ENCODE results near the gene RBM20.

The RBM20 gene

DNA sequence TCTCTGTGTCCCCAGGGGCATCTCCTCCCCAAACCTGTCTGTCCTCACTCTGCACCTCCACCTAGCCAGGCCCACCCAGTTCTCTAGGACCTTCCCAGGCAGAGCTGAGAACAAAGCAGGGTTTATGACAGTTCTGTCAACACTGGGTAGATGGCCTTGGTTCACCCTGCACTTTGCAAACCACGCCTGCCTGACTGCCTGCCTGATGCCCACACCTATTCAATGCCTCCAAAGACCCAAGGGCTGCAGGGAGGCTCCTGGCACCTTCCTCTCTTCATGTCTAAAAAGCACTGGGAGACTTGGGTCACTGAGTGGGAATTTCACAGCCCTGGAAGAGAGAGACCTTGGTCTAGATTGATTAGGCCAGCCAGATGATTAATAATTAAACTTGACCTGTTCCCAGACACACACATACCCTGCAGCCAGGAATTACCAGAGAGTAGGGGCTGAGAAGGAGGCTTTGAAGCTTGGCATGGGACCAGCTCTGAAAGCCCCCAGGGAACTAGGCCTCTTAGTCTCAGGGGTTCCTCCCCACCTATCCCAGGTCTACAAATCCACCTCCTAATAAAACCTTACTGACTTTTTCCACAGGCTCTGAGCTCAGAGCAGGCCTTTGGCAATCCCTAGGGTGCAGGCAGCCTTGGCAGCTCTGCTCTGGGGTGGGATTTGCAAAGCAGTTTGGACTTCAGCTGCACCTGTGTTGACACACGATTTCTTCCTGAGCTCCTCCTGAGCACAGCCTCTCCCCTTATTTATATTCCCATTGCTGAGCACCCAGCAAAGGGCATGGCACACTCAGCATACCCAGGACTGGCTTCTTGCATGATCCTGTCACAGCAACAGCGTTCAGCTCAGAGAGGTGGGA, 201.9 kb downstream of the RBM20 start:
- no peak for TF ChIP-seq JUND (IDR thresholded peaks at IDR 0.05; ENCODE audit: low read depth)
- peak in 1 of 2 experiments; percentile 52 for DNase-seq (ENCODE audit: low read depth in 1 of 2, low spot score in 1 of 2)
- in situ Hi-C loops (cut with HindIII; ENCODE audit: low pct_unique_long_range_greater_than_20kb, low sequenced_read_pairs) = no loop called here

DNA sequence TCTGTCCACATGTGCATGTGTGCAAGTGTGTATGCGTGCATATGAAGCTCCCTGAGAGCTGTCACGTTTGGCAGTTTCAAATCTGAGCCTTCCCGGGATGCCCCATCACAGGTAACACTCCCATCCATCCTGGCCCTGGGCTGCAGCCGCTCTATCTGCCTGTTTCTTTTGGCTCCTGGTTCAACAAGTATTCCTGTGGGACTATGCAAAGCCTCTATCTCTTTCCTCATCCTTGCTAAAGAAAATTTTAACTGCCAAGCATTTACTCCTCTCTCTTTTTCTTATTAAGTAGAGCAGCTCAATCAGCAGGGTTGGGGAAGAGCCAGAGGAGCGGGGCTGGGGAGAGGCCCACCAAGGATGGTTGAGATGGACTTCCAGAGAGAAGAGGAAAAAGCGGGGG, 203.2 kb downstream of the RBM20 start:
- in situ Hi-C loops (cut with HindIII; ENCODE audit: low pct_unique_long_range_greater_than_20kb, low sequenced_read_pairs) = no loop called here
- no peak for DNase-seq (ENCODE audit: low read depth in 1 of 2, low spot score in 1 of 2)
- no peak for TF ChIP-seq JUND (IDR thresholded peaks at IDR 0.05; ENCODE audit: low read depth)

DNA sequence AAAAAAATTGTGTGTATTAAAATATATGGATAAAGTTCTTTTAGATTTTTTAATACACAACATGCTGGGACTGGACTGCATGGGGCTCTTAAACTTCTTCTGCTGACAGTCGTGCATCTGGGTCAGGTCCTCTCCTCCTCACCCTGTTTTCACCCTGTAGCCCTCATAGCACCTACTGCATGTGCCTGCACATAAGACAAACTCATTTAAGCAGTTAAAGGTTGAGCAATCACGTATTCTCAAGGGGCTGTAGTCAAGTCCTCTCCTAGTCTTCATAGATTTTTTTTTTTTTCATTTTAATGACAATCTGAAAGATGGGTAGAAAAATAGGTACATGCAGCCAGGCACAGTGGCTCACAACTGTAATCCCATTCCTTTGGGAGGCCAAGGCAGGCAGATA, 204.0 kb downstream of the RBM20 start:
- no peak for DNase-seq (ENCODE audit: low read depth in 1 of 2, low spot score in 1 of 2)
- no peak for TF ChIP-seq JUND (IDR thresholded peaks at IDR 0.05; ENCODE audit: low read depth)
- in situ Hi-C loops (cut with HindIII; ENCODE audit: low pct_unique_long_range_greater_than_20kb, low sequenced_read_pairs) = no loop called here

DNA sequence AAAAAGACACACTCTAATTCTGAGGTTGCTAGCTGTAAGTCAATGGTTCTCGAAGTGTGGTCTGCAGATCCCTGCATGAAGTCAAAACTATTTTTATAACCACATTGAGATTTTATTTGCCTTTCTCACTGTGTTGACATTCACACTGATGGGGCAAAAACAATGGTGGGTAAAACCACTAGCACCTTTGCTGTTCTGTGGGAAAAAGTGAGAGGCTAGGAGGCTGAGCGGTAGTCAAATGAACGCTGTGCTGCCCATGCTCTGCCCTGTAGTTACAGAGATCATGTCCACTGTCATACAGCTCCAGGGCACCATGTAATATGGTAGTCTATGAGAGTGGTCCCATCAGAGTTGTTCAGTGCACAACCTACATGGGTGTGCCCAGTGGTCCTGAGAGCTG, 206.0 kb downstream of the RBM20 start:
- no peak for TF ChIP-seq JUND (IDR thresholded peaks at IDR 0.05; ENCODE audit: low read depth)
- in situ Hi-C loops (cut with HindIII; ENCODE audit: low pct_unique_long_range_greater_than_20kb, low sequenced_read_pairs) = no loop called here
- DNase-seq (ENCODE audit: low read depth in 1 of 2, low spot score in 1 of 2) = no peak

DNA sequence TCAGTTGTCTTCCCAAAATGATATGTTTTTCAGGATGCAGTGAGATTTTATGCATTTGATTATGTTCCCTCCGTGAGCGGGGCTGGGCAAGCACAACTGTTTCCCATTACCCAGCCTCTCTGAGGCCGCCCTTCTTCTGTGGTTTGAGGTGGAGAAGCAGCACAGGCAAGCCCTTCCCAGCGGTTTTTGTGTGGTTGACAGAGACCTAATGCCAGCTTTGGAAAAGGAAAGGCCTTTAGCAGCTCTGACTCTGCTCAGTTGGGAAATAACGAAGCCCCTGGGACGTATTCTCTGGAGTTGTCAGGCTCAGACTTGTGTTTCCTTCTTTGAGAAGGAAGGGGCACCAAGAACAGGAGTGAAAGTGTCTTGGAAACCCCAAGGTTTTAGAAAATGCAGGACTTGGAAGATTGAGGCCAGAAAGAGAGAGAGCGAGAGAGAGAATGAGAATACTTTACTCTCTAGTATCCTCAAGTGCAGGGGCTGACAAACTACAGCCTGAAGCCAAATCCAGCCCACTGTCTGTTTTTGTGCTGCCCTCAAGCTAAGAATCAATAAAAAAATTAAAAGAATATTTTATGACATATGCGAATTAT, 207.0 kb downstream of the RBM20 start:
- no peak for TF ChIP-seq JUND (IDR thresholded peaks at IDR 0.05; ENCODE audit: low read depth)
- in situ Hi-C loops (cut with HindIII; ENCODE audit: low pct_unique_long_range_greater_than_20kb, low sequenced_read_pairs) = no loop called here
- DNase-seq (ENCODE audit: low read depth in 1 of 2, low spot score in 1 of 2) = no peak

DNA sequence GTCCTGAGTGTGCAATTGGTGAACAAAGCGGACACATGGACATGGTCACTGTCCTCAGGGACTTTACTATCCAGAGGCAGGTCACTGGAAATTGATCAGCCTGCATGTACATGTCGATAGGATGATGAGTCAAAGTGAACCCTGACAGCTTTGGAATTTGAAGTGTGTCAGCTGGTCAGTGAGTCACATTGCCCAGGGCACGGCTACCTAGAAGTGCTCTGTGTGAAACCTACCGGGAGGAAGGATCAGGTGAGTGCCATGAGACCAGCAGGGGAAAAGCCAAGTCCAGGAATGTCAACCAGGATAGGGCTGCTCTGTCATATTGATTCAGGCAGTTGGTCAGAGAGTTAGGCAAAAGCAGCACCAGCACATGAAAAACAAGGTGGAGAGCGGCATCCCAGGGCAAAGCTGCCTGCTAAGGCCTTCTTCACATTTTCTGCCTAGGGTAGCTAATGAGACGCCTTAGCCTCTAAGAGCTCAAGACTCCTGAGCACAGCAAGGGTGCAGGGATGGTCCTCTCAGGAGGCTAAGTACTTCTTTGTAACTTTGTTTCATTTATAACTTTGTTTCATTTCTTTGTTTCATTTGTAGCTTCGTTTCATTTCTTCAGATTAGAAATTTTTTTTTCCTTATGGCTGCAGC, 208.2 kb downstream of the RBM20 start:
- DNase-seq (ENCODE audit: low read depth in 1 of 2, low spot score in 1 of 2) = peak in 1 of 2 experiments; percentile 75
- TF ChIP-seq JUND (IDR thresholded peaks at IDR 0.05; ENCODE audit: low read depth) = no peak
- in situ Hi-C loops (cut with HindIII; ENCODE audit: low pct_unique_long_range_greater_than_20kb, low sequenced_read_pairs) = no loop called here

DNA sequence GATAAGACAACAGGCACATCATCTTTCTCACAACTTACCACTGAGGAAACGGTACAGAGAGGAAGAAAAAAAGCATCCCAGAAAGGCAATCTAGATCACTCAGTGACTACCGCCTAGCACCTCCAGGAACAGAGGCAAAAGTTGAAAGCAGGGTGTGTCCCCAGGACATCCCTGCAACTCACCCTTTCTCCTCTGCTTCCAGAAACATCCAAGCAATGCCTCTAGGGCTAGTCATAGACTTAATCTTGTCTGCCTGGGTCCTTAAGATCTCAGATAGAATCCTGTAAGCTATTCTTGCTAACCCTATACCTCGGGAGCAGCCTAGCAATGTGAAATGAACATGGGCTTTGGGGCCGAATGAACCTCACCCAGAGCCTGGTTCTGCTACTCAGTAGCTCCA, 208.8 kb downstream of the RBM20 start:
- no peak for TF ChIP-seq JUND (IDR thresholded peaks at IDR 0.05; ENCODE audit: low read depth)
- in situ Hi-C loops (cut with HindIII; ENCODE audit: low pct_unique_long_range_greater_than_20kb, low sequenced_read_pairs) = no loop called here

DNA sequence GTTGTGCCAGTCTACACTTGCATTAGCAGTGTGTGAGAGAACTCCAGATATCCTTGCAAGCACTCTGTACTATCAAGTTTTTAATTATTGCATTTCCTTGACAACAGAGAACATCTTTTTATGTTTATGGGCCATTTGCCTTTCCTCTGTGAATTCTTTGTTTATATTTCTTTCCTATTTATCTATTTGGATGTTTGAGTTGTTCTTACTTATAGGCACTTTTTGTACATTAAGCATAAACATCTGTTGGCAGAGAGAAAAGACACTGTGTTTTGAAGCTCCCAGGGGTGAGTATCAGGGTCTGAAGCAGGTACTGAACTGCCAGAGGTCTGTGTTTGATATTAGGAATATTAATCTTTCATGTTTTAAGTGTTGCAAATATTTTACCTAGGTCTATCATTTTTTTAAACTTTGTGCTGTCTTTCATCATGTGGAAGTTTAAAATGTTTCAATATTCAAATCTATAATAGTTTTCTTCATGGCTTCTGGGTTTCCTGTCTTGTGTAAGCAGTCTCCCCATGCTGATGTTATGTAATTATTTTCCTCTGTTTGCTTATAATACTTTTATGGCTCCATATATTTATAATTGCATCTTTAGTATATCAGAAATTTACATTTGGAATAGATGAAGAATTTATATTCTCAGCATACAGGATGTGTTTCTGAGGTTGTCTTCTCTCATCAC, 209.9 kb downstream of the RBM20 start:
- in situ Hi-C loops (cut with HindIII; ENCODE audit: low pct_unique_long_range_greater_than_20kb, low sequenced_read_pairs) = no loop called here
- no peak for TF ChIP-seq JUND (IDR thresholded peaks at IDR 0.05; ENCODE audit: low read depth)

More for the DNA sequence above, 208.8 kb downstream of the RBM20 start:
- no peak for DNase-seq (ENCODE audit: low read depth in 1 of 2, low spot score in 1 of 2)

DNA sequence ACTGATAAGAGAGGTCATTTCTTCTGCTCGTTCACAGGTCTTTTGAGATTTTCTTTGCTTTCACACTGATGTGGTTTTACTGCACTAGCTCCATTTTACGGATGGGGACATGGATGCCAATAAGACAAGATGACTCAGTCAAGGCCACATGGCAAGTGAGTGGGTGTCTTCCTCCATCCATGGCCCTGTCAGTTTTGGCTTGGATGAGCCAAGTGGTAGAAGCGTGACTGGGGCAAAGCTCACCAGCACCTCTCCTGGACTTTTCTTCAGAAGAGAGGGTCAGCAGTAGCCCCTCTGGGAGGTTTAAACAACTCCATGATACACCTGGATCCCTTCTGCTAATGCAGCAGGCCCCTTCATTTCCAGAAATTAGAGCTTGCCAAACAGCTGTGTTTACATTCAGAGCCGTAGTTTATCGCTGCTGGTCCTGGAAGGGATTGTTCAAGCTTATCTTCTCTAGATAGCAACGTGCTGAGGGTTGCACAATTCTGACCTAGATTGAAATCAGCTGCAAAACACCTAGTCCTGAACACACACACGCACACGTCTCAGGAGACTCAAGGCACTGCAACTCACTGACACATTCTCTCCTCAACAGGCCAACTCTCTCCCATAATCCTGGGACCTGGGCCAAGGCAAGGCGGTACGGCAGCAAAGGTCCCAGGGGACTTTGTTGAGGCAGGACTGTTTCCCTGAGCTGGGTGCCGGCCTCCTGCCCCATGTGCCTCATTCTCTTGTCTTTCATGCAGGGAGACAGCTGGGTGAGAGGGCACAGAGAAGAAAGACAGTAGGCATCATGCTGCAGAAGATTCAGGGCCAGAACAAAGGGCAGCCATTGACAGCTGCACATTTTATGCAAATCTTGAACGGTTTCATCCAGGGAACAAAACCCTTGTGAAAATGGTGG, 213.4 kb downstream of the RBM20 start:
- no peak for DNase-seq (ENCODE audit: low read depth in 1 of 2, low spot score in 1 of 2)
- in situ Hi-C loops (cut with HindIII; ENCODE audit: low pct_unique_long_range_greater_than_20kb, low sequenced_read_pairs) = no loop called here
- TF ChIP-seq JUND (IDR thresholded peaks at IDR 0.05; ENCODE audit: low read depth) = no peak

More for the DNA sequence above, 209.9 kb downstream of the RBM20 start:
- no peak for DNase-seq (ENCODE audit: low read depth in 1 of 2, low spot score in 1 of 2)

DNA sequence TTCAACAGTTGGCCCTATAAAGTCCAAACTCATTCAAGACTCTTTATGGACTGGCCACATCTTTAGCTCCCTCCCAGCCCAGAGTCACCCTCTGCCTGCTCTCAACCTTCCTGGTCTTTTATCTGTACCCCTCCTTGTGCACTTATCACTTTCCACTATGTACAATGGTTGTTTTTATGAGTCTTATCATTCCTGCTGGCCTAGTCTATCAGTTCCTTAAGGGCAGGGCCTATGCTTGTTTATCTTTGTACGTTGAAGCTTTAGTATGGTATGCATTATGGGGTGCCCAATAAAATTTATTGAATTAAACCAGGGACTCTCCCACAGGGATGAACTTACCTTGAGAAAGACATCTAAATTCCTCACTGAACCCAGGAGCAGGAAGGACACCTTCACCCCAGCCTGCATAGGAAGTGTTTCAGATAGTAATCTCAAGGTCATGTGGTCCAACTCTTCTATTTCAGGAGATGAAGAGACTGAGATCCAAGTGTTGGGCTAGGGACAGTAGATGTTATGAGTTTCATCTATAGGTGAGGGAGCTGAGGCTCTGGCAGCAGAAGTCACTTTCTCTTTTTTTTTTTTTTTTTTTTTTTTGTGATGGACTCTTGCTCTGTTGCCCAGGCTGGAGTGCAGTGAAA, 214.3 kb downstream of the RBM20 start:
- TF ChIP-seq JUND (IDR thresholded peaks at IDR 0.05; ENCODE audit: low read depth) = no peak
- no peak for DNase-seq (ENCODE audit: low read depth in 1 of 2, low spot score in 1 of 2)
- in situ Hi-C loops (cut with HindIII; ENCODE audit: low pct_unique_long_range_greater_than_20kb, low sequenced_read_pairs) = no loop called here

DNA sequence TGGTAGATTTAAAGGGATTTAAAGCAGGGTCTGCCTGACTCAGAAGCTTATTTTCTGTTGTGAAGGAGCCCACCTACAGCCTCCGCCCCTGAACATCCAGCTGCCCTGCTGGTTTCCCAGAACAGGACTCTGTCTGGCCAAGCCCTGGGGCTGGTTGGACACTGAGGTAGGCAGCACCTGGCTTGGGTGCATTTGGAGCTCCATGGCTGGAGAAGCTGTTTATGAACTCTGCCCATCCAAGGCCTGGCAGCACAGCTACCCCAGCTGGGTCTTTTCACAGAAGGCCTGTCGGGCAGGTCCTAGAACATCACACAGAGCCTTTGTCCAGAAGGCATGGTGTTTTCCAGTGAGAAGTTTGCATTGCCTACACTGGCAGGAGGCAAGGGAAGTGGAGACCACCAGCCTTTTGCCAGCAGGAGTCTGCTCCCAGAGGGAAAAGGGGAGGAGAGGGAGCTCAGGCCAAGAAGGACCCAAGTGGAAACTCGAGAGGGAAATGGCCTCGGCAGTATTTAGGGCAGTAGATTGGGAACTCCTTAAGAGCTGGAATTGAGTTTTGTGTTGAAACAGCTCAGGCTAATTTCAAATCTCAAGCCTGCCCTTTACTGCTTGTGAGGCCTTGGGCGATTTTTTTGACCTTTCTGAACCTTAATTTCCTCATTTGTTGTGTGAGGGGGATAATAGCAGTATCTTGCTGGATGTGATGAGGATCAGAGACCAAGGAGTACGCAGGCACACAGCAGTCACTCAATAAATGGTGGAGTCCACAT, 215.3 kb downstream of the RBM20 start:
- DNase-seq (ENCODE audit: low read depth in 1 of 2, low spot score in 1 of 2) = no peak
- in situ Hi-C loops (cut with HindIII; ENCODE audit: low pct_unique_long_range_greater_than_20kb, low sequenced_read_pairs) = no loop called here
- no peak for TF ChIP-seq JUND (IDR thresholded peaks at IDR 0.05; ENCODE audit: low read depth)
